Astrocyte (in vitro differentiated cells and primary cell): ENCODE results near the gene DCUN1D1. TPM values are rescaled to one million over a fixed set of nuclear protein-coding genes. Genes with fewer than 3 reads are reported as not detected.

ENCODE experiments used
- DNase-seq: peaks from one replicate; pipeline ENCODE4 v3.0.0-alpha.2; 2010; ENCODE audit warnings: low read depth
- FAIRE-seq: peaks from 2 replicates; lab custom pipeline; 2011; peaks lifted over from hg19 to GRCh38; lab: Jason Lieb, UNC
- H2AFZ ChIP-seq: 2 replicates; pipeline ENCODE4 v1.6.0; 2012; ENCODE audit warnings: low read depth, low read length, inconsistent platforms
- H3K27ac ChIP-seq: 2 replicates; pipeline ENCODE4 v1.5.1; 2011; ENCODE audit warnings: low read depth, low read length, inconsistent platforms
- H3K27me3 ChIP-seq: 2 replicates; pipeline ENCODE4 v1.6.0; 2011; ENCODE audit warnings: low read length, inconsistent platforms; ENCODE audit not compliant: insufficient read depth
- H3K36me3 ChIP-seq: 2 replicates; pipeline ENCODE4 v1.5.1; 2011; ENCODE audit warnings: low read length, inconsistent platforms; ENCODE audit not compliant: insufficient read depth
- H3K4me1 ChIP-seq: 2 replicates; pipeline ENCODE4 v1.5.1; 2011; ENCODE audit warnings: low read length, inconsistent platforms; ENCODE audit not compliant: insufficient read depth
- H3K4me2 ChIP-seq: 2 replicates; pipeline ENCODE4 v1.6.0; 2012; ENCODE audit warnings: low read length, inconsistent platforms
- H3K4me3 ChIP-seq: 2 replicates; pipeline ENCODE4 v1.5.1; 2011; ENCODE audit warnings: low read depth, mild to moderate bottlenecking, low read length, inconsistent platforms; ENCODE audit not compliant: insufficient read depth
- H3K79me2 ChIP-seq: 2 replicates; pipeline ENCODE4 v1.6.0; 2012; ENCODE audit warnings: mild to moderate bottlenecking, low read length, inconsistent platforms; ENCODE audit not compliant: insufficient read depth
- H3K9ac ChIP-seq: 2 replicates; pipeline ENCODE4 v1.6.0; 2012; ENCODE audit warnings: mild to moderate bottlenecking, low read length, inconsistent platforms
- H3K9me3 ChIP-seq: 2 replicates; pipeline ENCODE4 v1.5.1; 2012; ENCODE audit warnings: low read depth, mild to moderate bottlenecking, low read length, inconsistent platforms; ENCODE audit not compliant: insufficient read depth
- H4K20me1 ChIP-seq: 2 replicates; pipeline ENCODE4 v1.6.0; 2012; ENCODE audit warnings: low read length, inconsistent platforms; ENCODE audit not compliant: insufficient read depth
- H3K27ac Mint-ChIP-seq: one replicate; pipeline ENCODE4 v1.8.0; 2021; ENCODE audit warnings: mild to moderate bottlenecking, mixed read lengths; ENCODE audit not compliant: unreplicated experiment
- H3K27me3 Mint-ChIP-seq: one replicate; pipeline ENCODE4 v1.8.0; 2021; ENCODE audit warnings: low read depth, mixed read lengths; ENCODE audit not compliant: unreplicated experiment
- H3K36me3 Mint-ChIP-seq: one replicate; pipeline ENCODE4 v1.8.0; 2021; ENCODE audit warnings: low read depth, mixed read lengths; ENCODE audit not compliant: unreplicated experiment
- H3K4me1 Mint-ChIP-seq: one replicate; pipeline ENCODE4 v1.8.0; 2021; ENCODE audit warnings: low read depth, mixed read lengths; ENCODE audit not compliant: unreplicated experiment
- H3K4me3 Mint-ChIP-seq: one replicate; pipeline ENCODE4 v1.8.0; 2021; ENCODE audit warnings: mild to moderate bottlenecking, moderate library complexity, mixed read lengths; ENCODE audit not compliant: unreplicated experiment
- H3K9me3 Mint-ChIP-seq: one replicate; pipeline ENCODE4 v1.8.0; 2021; ENCODE audit warnings: mild to moderate bottlenecking, mixed read lengths; ENCODE audit not compliant: unreplicated experiment
- CTCF ChIP-seq: IDR thresholded peaks from 2 replicates; pipeline ENCODE4 v1.5.1; 2011; ENCODE audit warnings: low read depth, mild to moderate bottlenecking, inconsistent platforms, low read length, moderate library complexity; ENCODE audit not compliant: insufficient read depth
- EZH2 ChIP-seq: IDR thresholded peaks from 2 replicates; pipeline ENCODE4 v1.6.1; 2012; ENCODE audit warnings: mild to moderate bottlenecking, low read length, inconsistent platforms; ENCODE audit not compliant: insufficient read depth
- total RNA-seq: library from RNA; stranded (reverse); gene quantifications from 2 replicates; pipeline ENCODE4 v1.2.1, GENCODE V29; 2021

Gene DCUN1D1
- total RNA-seq, 1 donor from 2014 or later, result 50.2 TPM

- Histone ChIP-seq H3K27me3 (no peaks in the 10 kb centered on the region), H3K36me3 (no peaks in the 10 kb centered on the region), H3K9me3 (no peaks in the 10 kb centered on the region), H3K9ac (no peak overlapping the region), H3K79me2 (no peaks in the 10 kb centered on the region), H4K20me1 (no peaks in the 10 kb centered on the region), H3K4me2 (no peak overlapping the region), H3K4me1 (no peaks in the 10 kb centered on the region), H3K27ac (no peak overlapping the region), H3K4me3 (no peak overlapping the region), H2AFZ (no peak overlapping the region)
- H3K27me3 Mint-ChIP-seq, result no peaks in the 10 kb centered on the region
- no peak for TF ChIP-seq EZH2
- peak; percentile 16 for TF ChIP-seq CTCF
- FAIRE-seq, result no peak
- H3K36me3 Mint-ChIP-seq, result peaks cover 2% of the 10 kb centered on the region
- no peak overlapping the region for H3K27ac Mint-ChIP-seq
- no peak overlapping the region for H3K4me3 Mint-ChIP-seq
- H3K4me1 Mint-ChIP-seq, result peaks cover 1% of the 10 kb centered on the region
- DNase-seq, result no peak
- no peaks in the 10 kb centered on the region for H3K9me3 Mint-ChIP-seq
Measured at GRCh38 chr3:182904164-182904563, 76.2 kb downstream of the DCUN1D1 start.

- Histone ChIP-seq H2AFZ (no peak overlapping the region), H3K79me2 (no peaks in the 10 kb centered on the region), H3K4me1 (no peaks in the 10 kb centered on the region), H4K20me1 (no peaks in the 10 kb centered on the region), H3K27ac (no peak overlapping the region), H3K27me3 (no peaks in the 10 kb centered on the region), H3K4me3 (no peak overlapping the region), H3K4me2 (no peak overlapping the region), H3K36me3 (peaks cover 3% of the 10 kb centered on the region), H3K9ac (no peak overlapping the region), H3K9me3 (no peaks in the 10 kb centered on the region)
- Mint-ChIP-seq H3K27ac (no peak overlapping the region), H3K4me1 (no peaks in the 10 kb centered on the region), H3K4me3 (no peak overlapping the region), H3K36me3 (peaks cover 2% of the 10 kb centered on the region), H3K27me3 (no peaks in the 10 kb centered on the region), H3K9me3 (no peaks in the 10 kb centered on the region)
- FAIRE-seq (no peak), DNase-seq (no peak)
- no peak for TF ChIP-seq CTCF
- no peak for TF ChIP-seq EZH2
Measured at GRCh38 chr3:182902236-182902635, 78.1 kb downstream of the DCUN1D1 start.

- no peaks in the 10 kb centered on the region for H3K79me2 ChIP-seq
- no peaks in the 10 kb centered on the region for H4K20me1 ChIP-seq
- H3K9me3 Mint-ChIP-seq, result no peaks in the 10 kb centered on the region
- H3K36me3 ChIP-seq, result peaks cover 7% of the 10 kb centered on the region
- no peaks in the 10 kb centered on the region for H3K4me1 ChIP-seq
- FAIRE-seq, result no peak
- H3K4me3 Mint-ChIP-seq, result no peak overlapping the region
- H2AFZ ChIP-seq, result no peak overlapping the region
- no peak overlapping the region for H3K4me3 ChIP-seq
- no peaks in the 10 kb centered on the region for H3K9me3 ChIP-seq
- no peak for DNase-seq
- TF ChIP-seq EZH2 (no peak), CTCF (no peak)
- H3K27ac Mint-ChIP-seq, result no peak overlapping the region
- H3K36me3 Mint-ChIP-seq, result peaks cover 5% of the 10 kb centered on the region
- no peak overlapping the region for H3K9ac ChIP-seq
- no peak overlapping the region for H3K4me2 ChIP-seq
- H3K27ac ChIP-seq, result no peak overlapping the region
- H3K4me1 Mint-ChIP-seq, result no peaks in the 10 kb centered on the region
- H3K27me3 ChIP-seq, result no peaks in the 10 kb centered on the region
- H3K27me3 Mint-ChIP-seq, result no peaks in the 10 kb centered on the region
Measured at GRCh38 chr3:182896553-182896952, 83.8 kb downstream of the DCUN1D1 start.
